Measurements from ENCODE around the gene KCNQ1.

Gene KCNQ1

DNA sequence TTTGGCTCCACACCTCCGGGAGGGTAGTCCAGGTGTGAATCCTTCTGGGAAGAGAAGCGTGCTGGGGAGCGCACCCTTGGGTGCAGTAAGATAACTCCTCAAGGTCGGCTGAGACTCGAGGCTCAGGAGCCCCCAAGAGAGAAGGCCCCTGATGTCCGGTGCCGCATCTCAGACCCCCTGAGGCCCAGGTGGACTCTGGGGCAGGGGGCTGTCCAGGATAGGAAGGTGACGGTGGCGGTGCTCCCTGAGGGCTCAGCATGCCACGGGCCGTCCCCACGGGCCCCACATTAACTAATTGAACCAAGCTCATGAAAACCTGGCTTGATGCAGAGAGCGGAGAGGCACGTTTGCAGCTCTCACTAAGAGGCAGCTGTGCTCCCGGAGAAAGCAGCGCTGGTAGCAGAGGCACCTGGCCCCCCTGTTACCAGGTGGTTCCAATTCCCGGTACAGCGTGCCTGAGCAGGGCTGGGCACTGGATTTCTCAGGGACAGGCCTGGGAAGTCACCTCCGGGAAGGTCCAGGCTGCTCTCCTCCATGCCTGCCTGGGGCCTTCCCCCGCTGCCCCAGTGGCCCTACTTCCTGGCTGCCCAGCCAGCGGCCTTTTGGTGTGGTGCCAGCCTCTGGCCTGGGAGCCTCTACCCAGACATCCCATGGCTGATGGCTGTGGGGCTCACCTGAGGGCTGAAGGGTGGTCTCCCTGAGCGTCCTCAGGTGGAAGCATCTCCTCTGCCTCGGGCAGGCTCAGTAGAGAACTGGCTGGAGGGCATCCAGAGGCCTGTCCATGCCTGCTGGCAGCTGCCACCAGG lies 1.1 kb downstream of the KCNQ1 start:
- no peak for DNase-seq

DNA sequence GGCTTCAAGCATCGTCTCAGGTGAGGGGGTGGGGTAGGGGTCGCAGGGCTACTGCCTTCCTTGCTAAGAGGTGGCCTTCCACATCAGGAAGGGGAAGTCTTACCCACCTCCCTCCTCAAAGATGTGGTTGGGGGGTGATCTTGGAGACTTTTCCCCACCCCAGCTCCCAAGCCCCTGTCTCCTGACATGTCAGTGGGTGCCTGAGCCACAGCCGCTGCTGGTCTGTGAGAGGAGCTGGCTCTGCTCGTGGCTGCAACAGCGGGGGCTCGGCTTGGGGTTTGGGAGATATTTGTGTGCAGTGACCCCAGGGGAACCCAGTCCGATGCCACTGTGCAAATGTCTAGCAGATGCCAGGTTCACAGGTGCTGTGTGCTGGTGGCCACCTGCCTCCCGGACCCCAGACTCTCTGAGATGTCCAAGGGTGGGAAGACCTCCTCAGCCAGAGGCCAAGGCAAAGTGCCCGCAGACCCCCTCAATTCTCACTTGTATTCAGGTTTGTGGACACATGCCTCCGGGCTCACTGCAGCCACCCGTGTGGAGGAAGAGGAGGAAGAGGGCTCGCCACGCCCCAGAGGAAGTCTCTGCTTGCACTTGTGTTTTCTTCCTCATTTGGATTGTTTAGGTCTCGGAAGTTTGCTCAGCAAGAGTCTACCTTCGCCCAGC lies 1.9 kb downstream of the KCNQ1 start:
- no peak for DNase-seq

DNA sequence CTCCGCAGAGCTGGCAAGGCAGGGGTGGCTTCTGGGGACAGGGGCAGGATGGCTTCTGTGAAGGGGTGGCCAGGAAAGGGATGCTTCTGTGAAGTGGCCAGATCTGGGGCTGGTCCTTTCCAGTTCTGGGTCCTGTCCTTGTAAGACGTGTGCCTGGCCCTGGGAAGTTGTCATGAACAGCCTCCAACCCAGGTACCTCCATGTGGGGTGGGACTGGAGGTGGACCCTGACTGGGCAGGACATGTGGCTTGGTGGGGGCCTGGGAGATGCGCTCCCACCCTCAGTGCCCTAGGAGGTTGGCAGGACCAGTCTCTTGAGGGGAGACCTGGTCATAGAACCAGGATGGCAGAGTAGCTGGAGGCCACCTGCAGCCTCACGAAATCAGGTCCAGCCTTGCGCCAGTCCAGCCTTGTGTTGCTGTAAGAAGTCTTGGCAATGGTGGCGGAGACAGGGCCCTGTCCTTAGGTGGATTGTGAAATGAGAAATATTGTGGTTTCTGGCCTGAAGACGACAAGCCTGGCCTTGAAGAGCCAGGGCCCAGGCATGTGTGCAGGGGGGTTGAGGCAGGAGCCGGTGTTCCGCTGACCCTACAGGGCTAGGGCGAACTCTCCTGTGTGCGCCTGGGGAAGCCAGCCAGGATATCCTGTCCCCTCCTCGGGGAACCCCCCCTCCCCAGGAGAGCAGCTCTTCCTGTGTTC lies 2.6 kb downstream of the KCNQ1 start:
- DNase-seq = no peak

DNA sequence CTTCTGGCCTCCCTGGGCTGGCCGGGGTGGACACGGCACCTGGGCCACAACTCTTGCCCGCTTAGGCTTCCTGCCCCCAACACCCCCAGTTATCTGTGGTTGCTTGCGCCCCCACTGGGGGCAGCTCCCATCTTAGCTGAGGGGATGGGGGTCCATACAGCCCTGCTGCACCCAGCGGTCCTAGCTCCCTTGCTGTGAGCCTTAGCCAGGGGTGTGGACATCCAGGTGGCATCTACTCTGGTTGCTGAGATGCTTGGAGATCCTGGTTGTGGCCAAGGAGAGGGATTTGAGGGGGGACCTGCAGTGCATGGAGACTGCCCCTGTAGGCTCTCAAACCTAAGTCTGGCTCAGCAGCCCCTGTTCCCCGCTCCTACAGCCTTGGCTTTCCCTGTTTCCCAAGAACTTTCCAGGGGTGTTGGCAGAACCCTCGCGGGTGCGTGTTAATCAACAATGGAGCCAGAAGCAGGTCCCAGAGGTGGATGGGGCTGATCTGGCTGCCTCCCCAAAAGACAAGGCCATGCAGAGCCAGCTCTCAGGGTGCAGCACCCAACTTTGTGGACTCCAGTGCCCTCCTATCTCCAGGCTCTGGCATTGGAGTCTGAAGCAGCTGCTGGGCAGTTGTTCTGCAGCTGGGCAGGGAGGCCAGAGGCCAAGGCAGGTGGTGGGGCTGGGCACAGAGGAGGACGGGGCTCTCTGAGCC lies 3.3 kb downstream of the KCNQ1 start:
- DNase-seq = no peak

DNA sequence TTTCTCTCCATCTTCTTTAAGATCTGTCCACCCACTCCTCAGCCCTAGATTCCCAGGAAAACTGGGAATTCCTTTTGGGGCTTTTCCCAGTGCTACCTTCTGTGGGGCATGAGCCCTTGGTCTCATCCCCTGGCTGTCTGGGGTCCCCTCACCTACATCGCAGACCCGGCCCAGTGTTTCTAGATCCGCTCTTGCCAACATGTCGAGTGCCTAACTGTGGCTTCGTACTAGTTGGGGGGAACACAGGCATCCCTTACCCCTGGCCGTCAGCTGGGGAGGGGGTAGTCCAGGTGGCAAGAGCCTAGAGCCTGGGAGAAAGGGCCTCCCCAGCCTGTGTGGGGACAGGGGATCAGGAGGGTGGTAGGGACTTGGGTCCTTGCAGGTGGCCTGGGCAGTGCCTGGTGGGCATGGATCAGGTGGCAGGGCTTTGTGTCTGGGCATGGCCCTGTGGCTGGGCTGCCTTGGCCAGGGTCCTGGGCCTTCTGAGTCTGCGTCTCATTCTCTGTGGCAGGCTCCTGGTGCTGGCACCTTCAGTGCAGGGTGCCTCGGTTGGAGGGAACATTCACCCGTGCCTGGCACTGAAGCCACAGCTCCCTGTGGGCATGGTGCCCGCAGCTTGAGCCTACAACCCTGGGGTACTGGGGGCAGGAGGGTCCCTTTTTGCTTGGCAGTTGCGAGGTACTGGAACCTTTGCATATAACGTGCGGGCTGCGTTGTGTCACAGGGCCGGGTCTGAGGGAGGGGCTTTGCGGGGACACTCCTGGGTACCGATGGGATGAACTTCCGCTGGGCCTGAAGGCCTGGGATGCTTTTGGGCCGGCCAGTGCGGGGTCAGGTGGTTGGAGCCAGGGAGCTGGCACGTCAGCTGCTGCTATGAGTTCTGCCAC lies 4.1 kb downstream of the KCNQ1 start:
- DNase-seq = no peak

DNA sequence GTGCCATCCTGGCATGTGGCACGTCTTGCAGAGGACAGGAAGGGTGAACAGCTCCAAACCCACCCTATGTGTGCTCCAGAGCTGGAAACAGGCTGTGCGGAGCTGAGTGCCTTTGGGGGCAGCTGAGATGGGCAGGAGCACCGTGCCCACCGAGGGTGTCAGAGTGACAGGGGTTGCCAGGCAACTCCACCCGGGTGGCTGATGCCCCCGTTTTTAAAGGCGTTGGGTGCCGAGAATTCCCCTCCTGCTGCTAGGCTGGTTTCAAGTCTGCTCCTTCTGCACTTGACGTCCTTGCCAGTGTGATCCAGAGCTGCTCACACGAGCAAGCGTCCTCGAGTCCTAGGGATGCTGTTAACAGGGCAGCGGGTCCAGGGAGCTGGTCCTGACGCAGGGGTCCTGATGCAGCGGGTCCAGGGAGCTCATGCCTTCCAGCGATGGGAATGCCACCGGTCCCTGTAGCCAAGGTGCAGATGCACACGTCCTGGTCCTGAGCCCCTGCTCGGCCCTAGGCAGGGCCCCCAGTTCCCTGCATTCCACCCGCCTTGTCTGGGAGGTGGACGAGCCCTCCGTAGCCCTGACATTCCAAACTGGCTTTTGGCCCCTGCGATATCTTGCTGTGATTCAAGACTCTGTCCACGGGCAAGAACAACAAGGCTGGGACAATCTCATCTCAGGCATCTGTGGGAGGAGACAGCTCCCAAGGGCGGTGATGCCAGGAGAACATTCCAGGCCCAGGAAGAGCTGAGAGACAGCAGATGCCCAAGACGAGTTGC lies 4.9 kb downstream of the KCNQ1 start:
- DNase-seq = no peak

DNA sequence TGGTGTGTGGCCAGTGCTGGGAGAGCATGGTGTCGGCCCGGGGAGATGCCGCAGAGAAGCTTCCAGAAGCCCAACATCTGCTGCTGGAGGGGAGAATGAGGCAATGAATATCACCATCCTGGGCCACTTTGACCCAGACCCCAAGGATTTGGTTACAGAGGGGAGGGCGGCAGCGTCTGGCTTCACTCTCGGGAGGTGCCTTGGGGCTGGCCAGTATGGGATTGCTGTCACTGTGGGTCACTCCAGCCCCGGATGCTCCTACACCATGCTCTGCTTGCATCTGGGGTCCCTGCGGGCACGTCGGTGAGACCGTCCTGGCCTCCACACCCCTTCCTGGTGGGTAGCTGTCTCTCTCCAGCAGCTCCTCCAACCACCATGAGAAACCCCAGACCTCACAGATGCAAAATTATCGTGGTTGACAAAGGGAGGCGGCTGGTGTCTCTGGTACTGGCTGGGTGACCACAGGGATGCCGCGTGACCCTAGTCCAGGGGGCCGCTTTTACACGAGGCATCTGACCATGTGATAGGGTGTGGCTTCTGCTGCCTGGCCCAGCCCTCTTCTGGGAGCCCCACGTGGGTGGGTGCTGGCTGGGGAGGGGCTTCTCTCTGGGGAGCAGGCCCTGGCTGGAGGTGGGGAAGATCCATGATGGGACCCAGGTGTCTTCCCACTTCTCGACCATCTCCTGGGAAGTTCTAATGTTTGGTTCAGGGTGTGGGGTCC lies 5.7 kb downstream of the KCNQ1 start:
- DNase-seq = no peak

DNA sequence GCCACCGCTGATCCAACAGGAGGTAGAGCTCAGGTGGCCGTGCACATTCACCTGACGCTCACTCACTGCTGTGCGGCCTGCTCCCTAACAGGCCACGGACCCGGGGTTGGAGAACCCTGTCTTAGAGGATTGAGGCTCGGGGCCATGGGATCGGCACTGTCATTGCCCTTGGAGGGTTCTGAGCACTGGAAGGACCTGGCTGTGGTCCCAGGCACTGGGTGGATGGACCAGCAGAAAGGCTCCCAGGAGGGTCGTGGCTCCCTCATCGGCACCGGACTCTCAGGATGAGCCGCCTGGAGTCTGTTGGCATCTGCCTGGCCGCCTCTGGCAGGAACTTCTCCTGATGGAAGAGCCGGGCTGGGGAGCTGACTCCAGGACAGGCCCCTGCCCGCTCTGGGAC lies 6.5 kb downstream of the KCNQ1 start:
- DNase-seq = no peak

DNA sequence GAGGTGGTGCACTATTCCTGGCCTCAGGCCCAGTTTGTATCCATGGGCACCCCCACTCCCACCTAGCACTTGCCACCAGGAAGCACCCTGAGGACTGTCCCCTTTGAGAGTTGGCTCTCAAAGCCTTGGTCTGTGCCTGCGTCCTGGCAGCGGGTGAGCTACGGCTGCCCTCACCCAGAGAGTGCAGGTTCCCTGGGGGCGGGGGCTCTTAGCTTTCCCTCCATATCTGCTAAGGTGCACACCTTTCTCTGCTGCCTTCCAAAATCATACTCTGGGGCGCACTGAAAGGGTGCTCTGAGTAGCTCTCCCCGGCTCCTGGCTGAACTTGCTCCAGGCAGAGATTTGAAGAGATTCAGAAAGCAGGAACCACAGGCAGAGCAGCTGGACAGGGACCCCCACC lies 7.1 kb downstream of the KCNQ1 start:
- DNase-seq = no peak

DNA sequence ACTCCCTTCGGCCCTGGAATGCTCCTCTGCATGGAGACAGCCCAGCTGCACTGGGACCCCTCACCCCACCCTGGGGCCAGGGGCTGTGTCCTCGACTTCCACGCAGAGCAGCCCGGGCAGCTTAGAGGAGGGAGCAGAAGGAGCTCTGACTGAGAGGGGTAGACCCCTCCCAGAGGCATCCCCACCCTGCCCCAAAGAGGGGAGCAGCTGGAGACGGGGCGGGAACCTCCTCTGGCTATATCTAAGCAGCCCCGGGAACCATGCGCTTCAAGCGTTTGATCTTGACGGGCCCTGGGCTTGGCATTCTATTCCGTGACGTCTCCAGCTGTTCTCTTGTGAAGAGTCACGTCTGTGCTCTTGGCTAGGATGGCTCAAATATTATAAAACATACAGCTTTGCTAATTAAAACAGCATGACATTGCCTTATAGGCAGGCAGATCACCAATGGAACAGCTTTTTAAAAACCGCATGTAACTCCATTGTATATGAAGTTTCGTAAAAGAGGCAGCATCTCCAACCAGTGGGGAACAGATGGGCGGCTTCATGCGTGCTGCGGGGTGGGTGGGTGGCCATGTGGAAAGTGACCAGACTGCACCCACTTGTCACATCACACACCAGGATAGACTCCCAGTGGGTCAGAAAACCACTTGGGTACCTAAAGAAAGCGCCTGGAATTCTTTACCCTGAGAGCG lies 7.7 kb downstream of the KCNQ1 start:
- DNase-seq = no peak

DNA sequence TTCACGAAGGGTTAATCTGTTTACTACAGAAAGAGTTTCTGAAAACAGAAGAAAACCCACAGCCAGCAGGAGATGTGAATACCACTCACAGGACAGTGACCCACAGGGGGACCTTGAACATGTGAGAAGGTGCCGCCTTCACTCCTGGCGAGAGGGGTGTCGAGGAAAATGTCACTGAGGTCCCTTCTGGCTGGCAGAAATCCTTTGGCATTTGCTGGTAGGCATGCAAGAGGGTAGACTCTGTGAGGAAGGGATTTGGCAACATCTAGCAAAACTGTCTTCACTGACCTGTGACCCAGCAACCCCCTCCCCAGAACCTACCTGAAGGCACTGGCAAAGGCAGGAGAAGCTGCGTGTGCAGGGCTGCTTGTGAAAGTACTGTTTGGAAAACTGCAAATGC lies 8.6 kb downstream of the KCNQ1 start:
- DNase-seq = no peak

DNA sequence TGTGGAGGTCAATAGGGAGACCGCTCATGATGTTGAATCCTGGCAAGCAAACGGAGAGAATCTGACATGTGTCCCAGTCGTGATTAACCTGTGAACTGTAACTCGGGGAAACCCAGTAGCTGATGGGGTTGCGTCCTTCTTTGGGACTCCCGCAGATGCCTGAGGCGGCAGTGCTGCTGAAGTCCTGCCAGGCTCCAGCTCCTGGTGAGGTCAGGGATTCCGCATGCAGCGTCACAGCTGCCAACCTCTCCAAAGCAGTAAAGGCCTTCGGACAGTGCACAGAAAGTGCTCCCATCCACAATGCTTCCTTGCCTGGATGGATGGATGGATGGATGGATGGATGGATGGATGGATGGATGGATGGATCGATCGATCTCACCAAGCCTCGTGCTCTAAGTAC lies 13.5 kb downstream of the KCNQ1 start:
- no peak for DNase-seq

DNA sequence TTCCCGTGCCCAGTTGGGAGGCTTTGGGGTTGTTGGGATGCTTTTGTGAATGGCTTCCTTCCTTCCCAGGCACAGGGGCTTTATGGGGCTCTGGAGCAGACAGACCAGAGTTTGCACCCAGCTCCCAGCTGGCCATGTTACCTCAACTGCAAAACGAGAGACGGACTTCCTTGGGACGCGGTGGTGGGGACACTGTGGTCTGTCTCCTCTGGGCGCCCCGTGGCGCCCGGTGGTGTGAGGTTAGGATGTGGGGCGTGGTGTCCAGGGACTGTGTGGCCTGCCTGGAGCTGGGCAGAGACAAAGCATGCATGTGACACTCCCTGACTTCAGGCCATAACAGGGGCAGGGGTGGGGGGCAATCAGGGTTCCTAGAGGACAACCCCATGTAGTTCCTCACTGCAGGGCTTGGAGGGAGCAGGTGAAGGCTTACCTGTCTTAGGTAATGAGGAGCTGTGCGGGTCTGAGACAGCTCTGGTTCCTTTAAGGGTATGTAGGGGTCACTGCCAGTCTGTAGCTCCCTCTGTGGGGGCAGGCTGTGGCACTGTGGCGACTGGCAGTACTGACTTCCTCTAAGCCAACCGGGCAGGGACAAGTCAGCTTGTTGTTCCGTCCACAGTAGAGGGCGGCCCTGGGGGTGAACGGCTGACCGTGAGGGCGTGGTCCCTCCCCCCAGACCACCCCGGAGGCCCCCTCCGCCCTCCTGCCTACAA lies 14.4 kb downstream of the KCNQ1 start:
- DNase-seq = no peak

DNA sequence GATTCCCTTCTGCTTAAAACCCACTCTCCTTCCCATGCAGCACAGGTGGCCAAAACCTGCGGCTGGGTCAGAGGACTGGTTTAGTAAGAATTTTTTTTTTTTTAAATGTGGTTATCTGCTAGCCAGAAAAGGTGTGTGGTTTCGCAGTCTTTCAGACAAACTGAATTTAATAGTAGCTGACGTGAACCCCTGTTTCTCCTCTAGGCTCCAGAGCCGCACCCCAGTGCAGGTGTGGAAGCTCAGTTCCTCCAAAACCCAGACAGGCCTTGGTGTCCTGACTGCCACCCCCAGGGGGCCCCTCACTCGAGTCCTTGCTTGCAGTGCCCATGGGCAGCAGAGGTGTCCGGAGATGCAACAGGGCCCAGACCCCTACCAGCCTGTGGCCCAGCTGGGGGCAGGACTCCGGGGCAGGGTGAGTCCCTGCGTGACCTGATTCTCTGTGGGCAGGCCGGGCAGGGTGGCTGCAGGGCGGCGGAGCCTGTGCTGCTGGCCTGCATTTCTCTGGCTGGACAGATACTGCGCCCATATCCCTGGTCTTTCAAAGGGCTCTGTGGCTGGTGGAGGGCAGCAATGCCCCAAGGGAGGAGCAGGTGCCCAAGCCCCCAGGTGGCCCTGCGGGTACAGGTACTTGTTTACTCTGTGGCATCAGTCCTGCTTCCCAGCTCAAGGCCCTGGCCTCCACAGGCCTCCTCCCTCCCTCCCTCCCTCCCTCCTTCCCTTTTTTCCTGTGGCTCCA lies 15.2 kb downstream of the KCNQ1 start:
- no peak for DNase-seq

DNA sequence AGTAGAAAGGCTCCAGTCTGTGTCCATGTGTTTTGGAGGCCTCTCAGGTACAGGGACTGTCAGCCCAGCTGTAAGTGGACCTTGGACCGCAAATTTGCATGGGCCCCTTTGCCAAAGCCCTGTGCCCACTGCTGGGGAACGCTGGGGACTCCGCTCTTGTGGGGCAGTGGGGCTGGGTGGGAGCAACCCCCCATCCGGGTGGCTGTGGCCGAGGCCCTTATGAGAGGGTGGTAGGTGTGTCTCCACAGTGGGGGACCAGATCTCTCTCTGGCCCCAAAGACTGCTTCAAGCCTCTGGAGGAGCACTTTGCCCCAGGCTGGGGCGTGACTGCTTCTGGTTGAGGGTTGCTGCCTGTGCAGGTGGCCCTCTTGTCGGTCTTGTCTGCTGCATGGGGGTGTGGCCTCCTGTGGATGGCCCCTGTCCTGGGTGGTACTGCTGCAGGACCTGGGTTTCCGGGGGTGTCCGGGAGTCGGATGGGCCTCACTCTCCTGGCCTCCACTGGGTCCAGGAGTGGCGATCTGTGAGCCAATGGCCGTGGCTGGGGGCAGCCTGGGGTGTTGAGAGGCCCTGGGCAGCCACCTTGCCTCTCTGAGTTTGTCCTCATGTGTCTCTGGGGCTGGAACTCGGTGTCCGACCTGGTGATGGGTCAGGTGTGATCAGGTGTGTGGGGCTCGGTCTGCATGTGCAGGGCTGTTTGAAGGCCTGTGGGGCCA lies 15.9 kb downstream of the KCNQ1 start:
- DNase-seq = no peak

DNA sequence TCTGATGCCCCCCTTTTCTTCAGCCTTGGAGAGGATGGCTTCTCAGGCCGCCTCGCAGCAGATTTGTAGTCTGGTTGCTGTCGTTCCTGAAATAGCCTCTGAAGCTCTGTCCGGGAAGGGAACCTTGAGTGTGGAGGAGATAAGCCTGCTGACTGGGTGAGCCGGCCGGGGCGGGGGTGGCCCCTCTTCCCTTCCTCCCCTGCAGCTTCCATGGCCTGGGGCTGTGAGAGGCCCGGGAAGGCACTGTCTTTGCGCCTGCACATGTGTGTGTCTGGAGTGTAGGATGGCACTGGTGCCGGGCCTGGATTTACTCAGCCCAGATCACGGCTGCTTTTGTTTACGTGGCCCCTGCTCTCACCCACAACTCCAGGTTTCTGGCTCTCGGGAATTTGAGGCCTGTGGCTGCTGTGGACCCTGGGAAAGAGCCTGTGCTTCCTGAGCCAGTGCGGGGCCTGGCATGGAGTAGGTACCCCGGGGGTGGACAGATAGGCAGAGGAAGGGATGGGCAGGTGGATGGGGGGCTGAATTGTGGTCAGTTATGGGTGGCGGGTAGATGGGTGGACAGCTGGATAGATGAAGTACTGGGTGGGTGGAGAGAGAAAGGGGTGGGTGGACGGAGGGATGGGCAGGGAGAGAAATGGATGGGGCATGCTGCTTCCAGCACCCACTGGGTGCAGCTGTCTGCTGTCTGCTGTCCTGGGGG lies 16.6 kb downstream of the KCNQ1 start:
- DNase-seq = no peak

DNA sequence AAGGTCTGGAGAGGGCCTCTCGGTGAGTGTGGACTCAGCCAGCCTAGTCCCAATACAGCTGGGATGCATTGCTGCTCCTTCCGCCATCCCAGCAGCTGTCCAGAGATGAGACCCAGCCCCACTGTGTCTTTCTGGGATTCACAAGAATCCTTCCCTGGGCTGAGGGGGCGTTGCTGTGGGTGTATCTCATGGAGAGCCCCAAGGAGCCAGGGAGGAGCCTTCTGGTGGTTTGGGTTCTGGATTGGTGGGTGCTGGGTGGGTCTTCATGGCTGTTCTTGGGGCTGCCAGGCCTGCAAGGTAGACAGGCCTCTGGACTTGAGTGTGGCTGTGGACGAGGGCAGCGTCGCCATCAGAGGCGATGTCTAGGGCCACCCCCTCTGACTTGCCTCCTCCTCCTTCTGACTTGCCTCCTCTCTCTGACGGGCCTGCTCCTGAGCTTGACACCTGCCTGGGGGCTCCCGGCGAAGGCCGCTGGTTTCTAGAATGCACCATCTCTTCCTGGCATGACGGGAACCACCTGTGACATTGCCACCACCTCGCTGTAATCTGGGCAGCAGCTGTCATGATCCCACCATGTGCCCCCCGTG lies 17.2 kb downstream of the KCNQ1 start:
- no peak for DNase-seq
